IMR-90 (cell line): Measurements from ENCODE around the gene MANSC4. TPM values are rescaled to one million over a fixed set of nuclear protein-coding genes. Genes with fewer than 3 reads are reported as not detected.

ENCODE experiments used
- ATAC-seq: fragments of 200-7000 bp; cut with Tn5 transposase; 2 replicates; pipeline ENCODE4 v1.9.1; 2020; ENCODE audit warnings: low read depth, mild to moderate bottlenecking, moderate library complexity
- BruUV-seq: library from RNA; stranded (reverse); fragments of 400-500 nt; replicated peaks from 2 replicates; lab custom pipeline; 2021; lab: Mats Ljungman, UMichigan
- CTCF ChIA-PET: fragments of 300-600 bp; formaldehyde crosslinking; extraction: SDS; loops from one replicate; lab custom pipeline; 2021; ENCODE audit warnings: antibody characterized with exemption; lab: Yijun Ruan, JAX
- POLR2A ChIA-PET: fragments of 300-600 bp; sonication (Branson Sonifier 250); formaldehyde crosslinking; loops from one replicate; lab custom pipeline; 2022; ENCODE audit warnings: antibody characterized with exemption; ENCODE audit not compliant: unreplicated experiment; lab: Charles Lee
- DNase-seq: peaks from one replicate; pipeline ENCODE4 v3.0.0; 2013
- H2AFZ ChIP-seq: replicated peaks from 2 replicates; pipeline ENCODE3; 2013; ENCODE audit warnings: low read length, mild to moderate bottlenecking; ENCODE audit not compliant: poor library complexity
- H2AK5ac ChIP-seq: 2 replicates; pipeline ENCODE4 v1.6.1; 2013; ENCODE audit warnings: low read depth, low read length, inconsistent platforms
- H2AK9ac ChIP-seq: replicated peaks from 2 replicates; pipeline ENCODE3; 2013; ENCODE audit warnings: mild to moderate bottlenecking, low read depth, low read length, moderate library complexity; ENCODE audit not compliant: poor library complexity
- H2BK120ac ChIP-seq: 2 replicates; pipeline ENCODE4 v1.6.1; 2013; ENCODE audit warnings: low read depth, low read length, inconsistent platforms
- H2BK15ac ChIP-seq: 3 replicates; pipeline ENCODE4 v1.6.1; 2013; ENCODE audit warnings: low read depth, low read length, inconsistent platforms
- H2BK20ac ChIP-seq: 2 replicates; pipeline ENCODE4 v1.6.1; 2013; ENCODE audit warnings: low read depth, mild to moderate bottlenecking, inconsistent platforms, low read length, moderate library complexity
- H2BK5ac ChIP-seq: 2 replicates; pipeline ENCODE4 v1.6.1; 2013; ENCODE audit warnings: mild to moderate bottlenecking, low read depth, low read length, inconsistent platforms; ENCODE audit not compliant: poor library complexity, severe bottlenecking
- H3K14ac ChIP-seq: replicated peaks from 2 replicates; pipeline ENCODE4 v1.6.1; 2013; ENCODE audit warnings: low read depth, low read length, inconsistent platforms
- H3K18ac ChIP-seq: 2 replicates; pipeline ENCODE4 v1.6.1; 2013; ENCODE audit warnings: low read depth, low read length, control low read depth
- H3K23ac ChIP-seq: 2 replicates; pipeline ENCODE4 v1.6.1; 2013; ENCODE audit warnings: low read depth, low read length, inconsistent platforms
- H3K27ac ChIP-seq: 2 replicates; pipeline ENCODE4 v1.5.1; 2013; ENCODE audit warnings: mild to moderate bottlenecking, control low read depth, low read length; ENCODE audit not compliant: insufficient read depth
- H3K27me3 ChIP-seq: 2 replicates; pipeline ENCODE4 v1.6.1; 2013; ENCODE audit warnings: low read length; ENCODE audit not compliant: control insufficient read depth, insufficient read depth
- H3K36me3 ChIP-seq: 2 replicates; pipeline ENCODE4 v1.6.1; 2013; ENCODE audit warnings: low read length, mixed read lengths; ENCODE audit not compliant: control insufficient read depth, insufficient read depth
- H3K4ac ChIP-seq: 2 replicates; pipeline ENCODE4 v1.6.1; 2013; ENCODE audit warnings: low read depth, low read length, inconsistent platforms
- H3K4me1 ChIP-seq: 2 replicates; pipeline ENCODE4 v1.6.1; 2013; ENCODE audit warnings: low read length, mixed read lengths; ENCODE audit not compliant: control insufficient read depth, insufficient read depth
- H3K4me2 ChIP-seq: 2 replicates; pipeline ENCODE4 v1.6.1; 2013; ENCODE audit warnings: low read depth, mild to moderate bottlenecking, control low read depth, low read length, moderate library complexity
- H3K4me3 ChIP-seq: 2 replicates; pipeline ENCODE4 v1.5.1; 2013; ENCODE audit warnings: low read depth, mild to moderate bottlenecking, control low read depth, low read length, moderate library complexity; ENCODE audit not compliant: insufficient read depth
- H3K56ac ChIP-seq: 2 replicates; pipeline ENCODE4 v1.6.1; 2013; ENCODE audit warnings: low read length, inconsistent platforms; ENCODE audit not compliant: insufficient read depth; ENCODE audit errors: extremely low read depth
- H3K79me1 ChIP-seq, 2 experiments: 2 replicates each; pipeline ENCODE4 v1.6.1; 2013; ENCODE audit warnings: low read length in 2 of 2, inconsistent platforms in 1 of 2, low read depth in 1 of 2
- H3K9ac ChIP-seq: 2 replicates; pipeline ENCODE4 v1.6.1; 2013; ENCODE audit warnings: low read depth, low read length, control low read depth
- H3K9me1 ChIP-seq: 2 replicates; pipeline ENCODE4 v1.6.1; 2013; ENCODE audit warnings: low read length, inconsistent platforms; ENCODE audit not compliant: insufficient read depth
- H3K9me3 ChIP-seq: 2 replicates; pipeline ENCODE4 v1.6.1; 2013; ENCODE audit warnings: low read length; ENCODE audit not compliant: control insufficient read depth, insufficient read depth
- H4K20me1 ChIP-seq: 2 replicates; pipeline ENCODE4 v1.6.1; 2013; ENCODE audit warnings: low read length, inconsistent platforms; ENCODE audit not compliant: insufficient read depth
- H4K5ac ChIP-seq: 2 replicates; pipeline ENCODE4 v1.6.1; 2013; ENCODE audit warnings: mild to moderate bottlenecking, low read depth, low read length, control low read depth
- H4K8ac ChIP-seq, 2 experiments: 2 replicates each; pipeline ENCODE4 v1.6.1; 2013; ENCODE audit warnings: low read depth in 2 of 2, low read length in 2 of 2, control low read depth in 1 of 2, inconsistent platforms in 1 of 2
- H4K91ac ChIP-seq: 2 replicates; pipeline ENCODE4 v1.6.1; 2013; ENCODE audit warnings: low read depth, low read length, inconsistent platforms; ENCODE audit not compliant: insufficient read depth
- BHLHE40 ChIP-seq: fragments of 150-350 bp; IDR thresholded peaks from 2 replicates; pipeline ENCODE4 v1.6.1; 2016; ENCODE audit warnings: mild to moderate bottlenecking, low read depth, low read length
- CEBPB ChIP-seq: IDR thresholded peaks from 2 replicates; pipeline ENCODE4 v1.6.1; 2012; ENCODE audit warnings: low read depth, low read length, improper control_type of control experiment
- CHD1 ChIP-seq: IDR thresholded peaks from 2 replicates; pipeline ENCODE4 v1.6.1; 2012; ENCODE audit warnings: low read depth, low read length, improper control_type of control experiment
- MAZ ChIP-seq: IDR thresholded peaks from 2 replicates; pipeline ENCODE4 v1.6.1; 2012; ENCODE audit warnings: low read depth, mild to moderate bottlenecking, low read length, improper control_type of control experiment, moderate library complexity, borderline replicate concordance
- NFE2L2 ChIP-seq: fragments of 150-350 bp; IDR thresholded peaks from 2 replicates; pipeline ENCODE4 v1.6.1; 2016; ENCODE audit warnings: low read depth, mild to moderate bottlenecking, low read length
- POLR2A ChIP-seq: IDR thresholded peaks from 2 replicates; pipeline ENCODE4 v1.6.1; 2012; ENCODE audit warnings: mild to moderate bottlenecking, low read depth, low read length
- RAD21 ChIP-seq: IDR thresholded peaks from 2 replicates; pipeline ENCODE4 v1.6.1; 2012; ENCODE audit warnings: low read length, improper control_type of control experiment
- RCOR1 ChIP-seq: IDR thresholded peaks from 2 replicates; pipeline ENCODE4 v1.6.1; 2012; ENCODE audit warnings: mild to moderate bottlenecking, low read length, improper control_type of control experiment; ENCODE audit not compliant: insufficient replicate concordance
- WGBS, 2 experiments: methylation state at CpG; one replicate each; pipeline versions ENCODE4 v1.1.5 to v1.1.7; 2013; ENCODE audit warnings: missing lambda C conversion rate in 2 of 2; ENCODE audit not compliant: insufficient read length in 1 of 2; ENCODE audit errors: extremely low coverage in 2 of 2; 5-methylcytosine and 5-hydroxymethylcytosine counted together
- dilution Hi-C: fragments of 300-500 bp; cut with HindIII; formaldehyde crosslinking; loops from one replicate; pipeline ENCODE4 v1.14.3; 2018; ENCODE audit warnings: low sequenced_read_pairs; ENCODE audit not compliant: unreplicated experiment
- in situ Hi-C: fragments of 300-500 bp; cut with MboI; formaldehyde crosslinking; loops from 3 replicates; pipeline ENCODE4 v1.14.3; 2019; ENCODE audit warnings: low sequenced_read_pairs, inconsistent platforms, mixed read lengths
- intact Hi-C: fragments of 100-400 bp; cut with micrococcal nuclease; formaldehyde crosslinking; loops from 2 replicates; pipeline ENCODE4 v1.10.0; 2022
- polyA plus RNA-seq, 3 experiments: library from polyadenylated mRNA; depleted of rRNA; stranded (reverse); fragments of >200 nt; gene quantifications; 2 replicates each; pipeline ENCODE4 v1.2.3, GENCODE V29; 2012; ENCODE audit warnings: low replicate concordance in 1 of 3
- total RNA-seq: library from RNA; depleted of rRNA; stranded (reverse); fragments of >200 nt; gene quantifications from 2 replicates; pipeline ENCODE4 v1.2.3, GENCODE V29; 2012
- TF ChIP-seq, protein P1 (sequence below): fragments of 150-350 bp; IDR thresholded peaks from 2 replicates; pipeline ENCODE4 v1.6.1; 2016; ENCODE audit warnings: low read depth, mild to moderate bottlenecking, low read length, moderate library complexity, borderline replicate concordance

MANSC4 gene
- total and polyA plus RNA-seq, 2 of the 4 experiments (the other 2 are of a cell fraction), result not detected

DNA sequence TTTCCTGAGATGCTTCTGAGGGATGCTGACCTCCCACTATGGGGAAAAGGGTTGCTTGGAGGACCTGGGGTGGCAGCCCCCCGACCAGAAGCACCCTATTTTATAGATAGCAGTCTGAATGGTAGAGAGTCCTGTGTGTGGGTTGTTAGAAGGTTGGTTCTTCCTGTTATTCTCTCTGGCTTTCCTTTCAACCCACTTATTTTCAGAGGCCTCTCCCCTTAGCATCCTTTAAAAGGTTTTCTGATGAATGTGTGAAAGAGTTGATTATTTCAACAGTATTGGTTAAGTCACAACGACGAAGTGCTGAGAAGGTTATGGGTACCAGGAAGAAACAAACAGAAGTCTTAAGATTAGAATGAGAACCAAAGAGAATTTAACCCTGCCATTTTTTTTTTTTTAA, 20.8 kb upstream of the MANSC4 start:
- TF ChIP-seq POLR2A (no peak), NFE2L2 (no peak), CHD1 (no peak), RAD21 (no peak), RCOR1 (no peak), CEBPB (no peak), BHLHE40 (no peak), MAZ (no peak)
- TF ChIP-seq, protein P1, sequence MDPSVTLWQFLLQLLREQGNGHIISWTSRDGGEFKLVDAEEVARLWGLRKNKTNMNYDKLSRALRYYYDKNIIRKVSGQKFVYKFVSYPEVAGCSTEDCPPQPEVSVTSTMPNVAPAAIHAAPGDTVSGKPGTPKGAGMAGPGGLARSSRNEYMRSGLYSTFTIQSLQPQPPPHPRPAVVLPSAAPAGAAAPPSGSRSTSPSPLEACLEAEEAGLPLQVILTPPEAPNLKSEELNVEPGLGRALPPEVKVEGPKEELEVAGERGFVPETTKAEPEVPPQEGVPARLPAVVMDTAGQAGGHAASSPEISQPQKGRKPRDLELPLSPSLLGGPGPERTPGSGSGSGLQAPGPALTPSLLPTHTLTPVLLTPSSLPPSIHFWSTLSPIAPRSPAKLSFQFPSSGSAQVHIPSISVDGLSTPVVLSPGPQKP, result no peak
- Histone ChIP-seq H4K91ac (no peak overlapping the region), H4K5ac (no peak overlapping the region), H3K23ac (no peak overlapping the region), H3K79me1 (peaks cover 0 to 29% of the 10 kb centered on the region in 2 experiments; a peak in 3 of 4 replicates), H3K14ac (no peak overlapping the region), H3K9me1 (peaks cover 18% of the 10 kb centered on the region), H2AFZ (no peak overlapping the region), H2BK20ac (no peak overlapping the region), H3K27me3 (no peaks in the 10 kb centered on the region), H3K9me3 (no peaks in the 10 kb centered on the region), H3K56ac (no peak overlapping the region), H4K8ac (no peak overlapping the region), H3K9ac (no peak overlapping the region), H3K4me2 (no peak overlapping the region), H2BK5ac (no peak overlapping the region), H3K27ac (no peak overlapping the region), H2BK120ac (no peak overlapping the region), H3K4me1 (no peaks in the 10 kb centered on the region; the same call in 1 of the 2 replicates), H2AK5ac (no peak overlapping the region), H3K4me3 (no peak overlapping the region), H3K4ac (no peak overlapping the region), H3K18ac (no peak overlapping the region), H2BK15ac (no peak overlapping the region), H4K20me1 (no peaks in the 10 kb centered on the region; the same call in 1 of the 2 replicates), H3K36me3 (peaks cover 13% of the 10 kb centered on the region), H2AK9ac (no peak overlapping the region)
- dilution Hi-C loops, result no loop called here
- in situ Hi-C loops, result no loop called here
- DNase-seq, result no peak
- intact Hi-C loops, result no loop called here
- WGBS, 2 experiments, result no CpG with 5 or more reads among the region's 3 CpGs
- ChIA-PET CTCF (no interaction called here), POLR2A (no interaction called here)
- BruUV-seq, result no TSS peak
- ATAC-seq, result no peak
